ENCODE data around the gene RHOF. TPM values are rescaled to one million over a fixed set of nuclear protein-coding genes. Genes with fewer than 3 reads are reported as not detected.
A peak's percentile ranks its signal among the peaks of the same experiment; 100 is the strongest.

The RHOF gene
- total and polyA plus RNA-seq, 2 of the 13 experiments (the other 11 are each of a cell fraction or from before 2014, with no cell fraction given), result 14.6 to 32.2 TPM

GRCh38 chr12:121786440-121786825 lies 7.1 kb downstream of the RHOF start (continued):
- TF ChIP-seq, protein P1, sequence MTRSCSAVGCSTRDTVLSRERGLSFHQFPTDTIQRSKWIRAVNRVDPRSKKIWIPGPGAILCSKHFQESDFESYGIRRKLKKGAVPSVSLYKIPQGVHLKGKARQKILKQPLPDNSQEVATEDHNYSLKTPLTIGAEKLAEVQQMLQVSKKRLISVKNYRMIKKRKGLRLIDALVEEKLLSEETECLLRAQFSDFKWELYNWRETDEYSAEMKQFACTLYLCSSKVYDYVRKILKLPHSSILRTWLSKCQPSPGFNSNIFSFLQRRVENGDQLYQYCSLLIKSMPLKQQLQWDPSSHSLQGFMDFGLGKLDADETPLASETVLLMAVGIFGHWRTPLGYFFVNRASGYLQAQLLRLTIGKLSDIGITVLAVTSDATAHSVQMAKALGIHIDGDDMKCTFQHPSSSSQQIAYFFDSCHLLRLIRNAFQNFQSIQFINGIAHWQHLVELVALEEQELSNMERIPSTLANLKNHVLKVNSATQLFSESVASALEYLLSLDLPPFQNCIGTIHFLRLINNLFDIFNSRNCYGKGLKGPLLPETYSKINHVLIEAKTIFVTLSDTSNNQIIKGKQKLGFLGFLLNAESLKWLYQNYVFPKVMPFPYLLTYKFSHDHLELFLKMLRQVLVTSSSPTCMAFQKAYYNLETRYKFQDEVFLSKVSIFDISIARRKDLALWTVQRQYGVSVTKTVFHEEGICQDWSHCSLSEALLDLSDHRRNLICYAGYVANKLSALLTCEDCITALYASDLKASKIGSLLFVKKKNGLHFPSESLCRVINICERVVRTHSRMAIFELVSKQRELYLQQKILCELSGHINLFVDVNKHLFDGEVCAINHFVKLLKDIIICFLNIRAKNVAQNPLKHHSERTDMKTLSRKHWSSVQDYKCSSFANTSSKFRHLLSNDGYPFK (CRISPR knock-in tag; IDR thresholded peaks at IDR 0.05; ENCODE audit: borderline replicate concordance), result no peak
- TF ChIP-seq SAP130 (CRISPR knock-in tag; IDR thresholded peaks at IDR 0.05; ENCODE audit: low read depth) (peak; percentile 46), CENPX (CRISPR knock-in tag; IDR thresholded peaks at IDR 0.05) (no peak), ZNF775 (CRISPR knock-in tag; IDR thresholded peaks at IDR 0.05; ENCODE audit: borderline replicate concordance) (no peak), ZFP1 (CRISPR knock-in tag; IDR thresholded peaks at IDR 0.05) (no peak), ZNF652 (CRISPR knock-in tag; IDR thresholded peaks at IDR 0.05; ENCODE audit: borderline replicate concordance, low read depth) (no peak), EHMT2 (IDR thresholded peaks at IDR 0.05; ENCODE audit: borderline replicate concordance, low read depth, low read length) (no peak), ZFAT (CRISPR knock-in tag; conservative IDR thresholded peaks at IDR 0.05) (no peak), MEF2D (CRISPR knock-in tag; IDR thresholded peaks at IDR 0.05) (no peak), ZKSCAN5 (CRISPR knock-in tag; IDR thresholded peaks at IDR 0.05) (no peak), NR2F6 (IDR thresholded peaks at IDR 0.05) (no peak), NR2F6 (CRISPR knock-in tag; IDR thresholded peaks at IDR 0.05) (peak; percentile 22; the same call in 1 of the 2 replicates), ZNF180 (CRISPR knock-in tag; IDR thresholded peaks at IDR 0.05; ENCODE audit: borderline replicate concordance, low read depth) (no peak), TERF1 (CRISPR knock-in tag; IDR thresholded peaks at IDR 0.05) (no peak), NR2F2 (IDR thresholded peaks at IDR 0.05; ENCODE audit: borderline replicate concordance, low read depth) (no peak), TSC22D2 (CRISPR knock-in tag; IDR thresholded peaks at IDR 0.05; ENCODE audit: borderline replicate concordance) (no peak), HMG20A (CRISPR knock-in tag; IDR thresholded peaks at IDR 0.05; ENCODE audit: borderline replicate concordance) (no peak), ZNF484 (CRISPR knock-in tag; IDR thresholded peaks at IDR 0.05; ENCODE audit: borderline replicate concordance, low read depth) (no peak), NFE2 (CRISPR knock-in tag; IDR thresholded peaks at IDR 0.05) (no peak), MED8 (CRISPR knock-in tag; IDR thresholded peaks at IDR 0.05; ENCODE audit: insufficient replicate concordance) (no peak), ZNF749 (CRISPR knock-in tag; IDR thresholded peaks at IDR 0.05; ENCODE audit: borderline replicate concordance) (no peak), ARNT2 (CRISPR knock-in tag; IDR thresholded peaks at IDR 0.05; ENCODE audit: low read depth) (no peak), SNRNP70 (IDR thresholded peaks at IDR 0.05; ENCODE audit: low read depth, low read length) (no peak), ZNF569 (CRISPR knock-in tag; IDR thresholded peaks at IDR 0.05; ENCODE audit: borderline replicate concordance) (no peak), ZNF367 (CRISPR knock-in tag; IDR thresholded peaks at IDR 0.05; ENCODE audit: borderline replicate concordance) (no peak), MTF1 (CRISPR knock-in tag; IDR thresholded peaks at IDR 0.05) (no peak)

Measured in HepG2 (cell line).